HepG2 (cell line): ENCODE data around the gene SLC29A1. TPM values are rescaled to one million over a fixed set of nuclear protein-coding genes. Genes with fewer than 3 reads are reported as not detected.

Experiments
- GLI4 ChIP-seq: sonication (generic); formaldehyde crosslinking; IDR thresholded peaks from 2 replicates; pipeline ENCODE4 v1.5.1; 2020; ENCODE audit warnings: missing genetic modification reagents, mild to moderate bottlenecking, moderate library complexity, borderline replicate concordance
- GTF2F1 ChIP-seq: fragments of 150-350 bp; IDR thresholded peaks from 2 replicates; pipeline ENCODE4 v1.6.1; 2014; ENCODE audit warnings: low read length
- HNF4G ChIP-seq, 2 experiments: sonication (generic) in 1 of 2; formaldehyde crosslinking in 1 of 2; IDR thresholded peaks; 2 replicates each; pipeline versions ENCODE4 v1.4.0 to v1.6.1; 2011 to 2020; ENCODE audit warnings: borderline replicate concordance in 2 of 2, low read depth in 2 of 2, mild to moderate bottlenecking in 2 of 2, low read length in 1 of 2, missing genetic modification reagents in 1 of 2, moderate library complexity in 1 of 2
- HNRNPH1 ChIP-seq: fragments of 200-400 bp; formaldehyde crosslinking; optimal IDR thresholded peaks from 2 replicates; pipeline ENCODE3; 2017; ENCODE audit warnings: mild to moderate bottlenecking, low read depth, low read length
- LCORL ChIP-seq, 2 experiments: fragments of 450-650 bp in 1 of 2; sonication (generic) in 1 of 2; formaldehyde crosslinking in 1 of 2; IDR thresholded peaks; 2 replicates each; pipeline versions ENCODE4 v1.5.0 to v1.6.1; 2017 to 2020; ENCODE audit warnings: antibody characterized with exemption in 1 of 2, missing genetic modification reagents in 1 of 2
- MTF1 ChIP-seq: sonication (generic); formaldehyde crosslinking; IDR thresholded peaks from 2 replicates; pipeline ENCODE4 v1.5.0; 2020; ENCODE audit warnings: missing genetic modification reagents
- MTF2 ChIP-seq: sonication (generic); formaldehyde crosslinking; IDR thresholded peaks from 2 replicates; pipeline ENCODE4 v1.5.0; 2020; ENCODE audit warnings: missing genetic modification reagents, borderline replicate concordance
- PITX1 ChIP-seq: sonication (generic); formaldehyde crosslinking; IDR thresholded peaks from 2 replicates; pipeline ENCODE4 v1.5.1; 2020; ENCODE audit warnings: mild to moderate bottlenecking, missing genetic modification reagents
- REXO4 ChIP-seq: sonication (generic); formaldehyde crosslinking; IDR thresholded peaks from 2 replicates; pipeline ENCODE4 v1.8.0; 2022; ENCODE audit warnings: missing genetic modification reagents, mild to moderate bottlenecking, borderline replicate concordance
- TAF1 ChIP-seq: sonication (generic); formaldehyde crosslinking; IDR thresholded peaks from 2 replicates; pipeline ENCODE4 v1.4.0; 2020; ENCODE audit warnings: missing genetic modification reagents
- TCF12 ChIP-seq, 2 experiments: fragments of 450-650 bp in 1 of 2; sonication (generic) in 1 of 2; formaldehyde crosslinking in 1 of 2; IDR thresholded peaks; 2 replicates each; pipeline versions ENCODE4 v1.6.1 to v1.8.0; 2017 to 2022; ENCODE audit warnings: antibody characterized with exemption in 1 of 2, mild to moderate bottlenecking in 1 of 2, missing genetic modification reagents in 1 of 2, moderate library complexity in 1 of 2
- THAP11 ChIP-seq: IDR thresholded peaks from 2 replicates; pipeline ENCODE4 v1.6.1; 2016; ENCODE audit warnings: missing biosample characterization, missing genetic modification reagents
- TRIM24 ChIP-seq: sonication (generic); formaldehyde crosslinking; IDR thresholded peaks from 2 replicates; pipeline ENCODE4 v1.8.0; 2022; ENCODE audit warnings: mild to moderate bottlenecking, missing genetic modification reagents
- ZMYM4 ChIP-seq: sonication (generic); formaldehyde crosslinking; IDR thresholded peaks from 2 replicates; pipeline ENCODE4 v1.8.1; 2023; ENCODE audit warnings: mild to moderate bottlenecking, missing genetic modification reagents
- ZNF274 ChIP-seq: sonication (generic); formaldehyde crosslinking; IDR thresholded peaks from 2 replicates; pipeline ENCODE4 v1.5.1; 2020; ENCODE audit warnings: mild to moderate bottlenecking, missing genetic modification reagents
- ZNF775 ChIP-seq: sonication (generic); formaldehyde crosslinking; IDR thresholded peaks from 2 replicates; pipeline ENCODE4 v1.4.0; 2020; ENCODE audit warnings: missing genetic modification reagents, mild to moderate bottlenecking, moderate library complexity, borderline replicate concordance
- ZSCAN20 ChIP-seq: sonication (generic); formaldehyde crosslinking; IDR thresholded peaks from 2 replicates; pipeline ENCODE4 v1.4.0; 2020; ENCODE audit warnings: missing genetic modification reagents, mild to moderate bottlenecking, borderline replicate concordance
- ZSCAN30 ChIP-seq: sonication (generic); formaldehyde crosslinking; IDR thresholded peaks from 2 replicates; pipeline ENCODE4 v1.5.0; 2020; ENCODE audit warnings: mild to moderate bottlenecking, missing genetic modification reagents
- polyA plus RNA-seq, 8 experiments: library from polyadenylated mRNA; depleted of rRNA in 3 of 8; stranded (reverse) in 7 of 8; unstranded in 1 of 8; fragments of >200 nt; fragmentation: Illumina TruSeq in 4 of 8; extraction: Trizol in 4 of 8; gene quantifications; 2 replicates each; pipeline versions ENCODE4 v1.2.1 to v1.2.3, GENCODE V29; 2011 to 2016; ENCODE audit warnings: low read depth in 4 of 8, missing spikeins in 1 of 8, mixed read lengths in 1 of 8; ENCODE audit not compliant: insufficient read depth in 1 of 8
- total RNA-seq, 5 experiments: library from RNA; depleted of rRNA; stranded (reverse); fragments of >200 nt; fragmentation: Illumina TruSeq; extraction: Trizol; gene quantifications; 2 replicates each; pipeline ENCODE4 v1.2.3, GENCODE V29; 2016; ENCODE audit warnings: low read depth in 1 of 5
- TF ChIP-seq, protein P1 (sequence below): fragments of 450-650 bp; IDR thresholded peaks from 2 replicates; pipeline ENCODE4 v1.6.1; 2017; ENCODE audit warnings: mild to moderate bottlenecking
- TF ChIP-seq, protein P2 (sequence below): sonication (generic); formaldehyde crosslinking; IDR thresholded peaks from 2 replicates; pipeline ENCODE4 v1.4.0; 2020; ENCODE audit warnings: missing genetic modification reagents
- TF ChIP-seq, protein P3 (sequence below): sonication (generic); formaldehyde crosslinking; conservative IDR thresholded peaks from 2 replicates; pipeline ENCODE4 v1.8.1; 2023; ENCODE audit warnings: missing genetic modification reagents
- TF ChIP-seq, protein P4 (sequence below): sonication (generic); formaldehyde crosslinking; IDR thresholded peaks from 2 replicates; pipeline ENCODE4 v1.4.0; 2020; ENCODE audit warnings: missing genetic modification reagents

SLC29A1 gene
- total and polyA plus RNA-seq, 2 of the 13 experiments (the other 11 are each of a cell fraction or from before 2014, with no cell fraction given): 43.2 to 106 TPM

DNA sequence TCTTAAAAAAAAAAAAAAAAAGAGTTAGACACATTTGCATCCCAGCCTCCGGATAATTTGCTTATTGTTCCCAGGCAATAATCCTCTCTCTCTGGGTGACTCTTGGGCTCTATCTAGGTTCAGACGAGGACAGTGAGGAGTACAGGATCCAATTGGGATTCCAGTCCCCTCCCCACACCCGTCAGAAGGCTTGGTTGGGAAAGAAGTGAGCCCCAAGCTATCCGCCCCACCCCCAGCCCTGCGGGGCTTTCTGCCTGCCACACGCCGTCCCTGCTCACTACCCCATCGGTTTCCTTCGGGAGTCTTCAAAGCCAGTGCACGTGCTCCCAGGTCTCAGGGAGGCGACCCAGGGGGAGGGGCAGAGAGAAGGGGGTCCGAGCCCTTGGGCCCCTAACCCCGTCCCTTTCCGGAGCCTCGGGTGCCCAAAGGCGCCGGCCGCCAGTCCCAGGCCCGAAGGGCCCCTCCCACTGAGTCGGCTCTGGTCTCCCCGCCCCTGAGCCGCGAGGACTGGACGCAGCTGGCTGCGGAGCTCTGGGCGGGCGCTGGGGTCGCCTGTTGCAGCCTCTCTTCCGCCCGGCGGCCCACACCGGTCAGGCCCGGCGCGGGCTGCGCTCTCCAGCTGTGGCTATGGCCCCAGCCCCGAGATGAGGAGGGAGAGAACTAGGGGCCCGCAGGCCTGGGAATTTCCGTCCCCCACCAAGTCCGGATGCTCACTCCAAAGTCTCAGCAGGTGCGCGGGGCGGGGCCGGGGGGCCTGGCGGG lies 4.2 kb upstream of the SLC29A1 start (continued):
- TF ChIP-seq, protein P1, sequence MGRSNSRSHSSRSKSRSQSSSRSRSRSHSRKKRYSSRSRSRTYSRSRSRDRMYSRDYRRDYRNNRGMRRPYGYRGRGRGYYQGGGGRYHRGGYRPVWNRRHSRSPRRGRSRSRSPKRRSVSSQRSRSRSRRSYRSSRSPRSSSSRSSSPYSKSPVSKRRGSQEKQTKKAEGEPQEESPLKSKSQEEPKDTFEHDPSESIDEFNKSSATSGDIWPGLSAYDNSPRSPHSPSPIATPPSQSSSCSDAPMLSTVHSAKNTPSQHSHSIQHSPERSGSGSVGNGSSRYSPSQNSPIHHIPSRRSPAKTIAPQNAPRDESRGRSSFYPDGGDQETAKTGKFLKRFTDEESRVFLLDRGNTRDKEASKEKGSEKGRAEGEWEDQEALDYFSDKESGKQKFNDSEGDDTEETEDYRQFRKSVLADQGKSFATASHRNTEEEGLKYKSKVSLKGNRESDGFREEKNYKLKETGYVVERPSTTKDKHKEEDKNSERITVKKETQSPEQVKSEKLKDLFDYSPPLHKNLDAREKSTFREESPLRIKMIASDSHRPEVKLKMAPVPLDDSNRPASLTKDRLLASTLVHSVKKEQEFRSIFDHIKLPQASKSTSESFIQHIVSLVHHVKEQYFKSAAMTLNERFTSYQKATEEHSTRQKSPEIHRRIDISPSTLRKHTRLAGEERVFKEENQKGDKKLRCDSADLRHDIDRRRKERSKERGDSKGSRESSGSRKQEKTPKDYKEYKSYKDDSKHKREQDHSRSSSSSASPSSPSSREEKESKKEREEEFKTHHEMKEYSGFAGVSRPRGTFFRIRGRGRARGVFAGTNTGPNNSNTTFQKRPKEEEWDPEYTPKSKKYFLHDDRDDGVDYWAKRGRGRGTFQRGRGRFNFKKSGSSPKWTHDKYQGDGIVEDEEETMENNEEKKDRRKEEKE: no peak
- TF ChIP-seq HNF4G (IDR thresholded peaks at IDR 0.05; ENCODE audit: borderline replicate concordance, low read depth, low read length) (no peak), HNF4G (CRISPR knock-in tag; IDR thresholded peaks at IDR 0.05; ENCODE audit: borderline replicate concordance, low read depth) (no peak), PITX1 (CRISPR knock-in tag) (0 out of 2 replicates have a peak, but pooled peaks have one; percentile 37), TRIM24 (CRISPR knock-in tag) (no peak), REXO4 (CRISPR knock-in tag) (no peak), ZSCAN20 (CRISPR knock-in tag) (peak; percentile 76), LCORL (IDR thresholded peaks at IDR 0.05) (no peak), LCORL (CRISPR knock-in tag; IDR thresholded peaks at IDR 0.05) (peak; percentile 72; the same call in 1 of the 2 replicates), THAP11 (CRISPR knock-in tag) (peak; percentile 38; the same call in 1 of the 2 replicates), ZSCAN30 (CRISPR knock-in tag) (no peak), TCF12 (IDR thresholded peaks at IDR 0.05) (no peak), TCF12 (CRISPR knock-in tag; IDR thresholded peaks at IDR 0.05) (no peak), ZNF274 (peak; percentile 87), ZNF775 (CRISPR knock-in tag) (0 out of 2 replicates have a peak, but pooled peaks have one; percentile 54), ZMYM4 (CRISPR knock-in tag) (no peak), MTF1 (CRISPR knock-in tag) (no peak), TAF1 (CRISPR knock-in tag) (peak; percentile 68), GTF2F1 (no peak), GLI4 (CRISPR knock-in tag) (peak; percentile 91), MTF2 (CRISPR knock-in tag) (no peak; the same call in 1 of the 2 replicates), HNRNPH1 (no peak)
- TF ChIP-seq, protein P2, sequence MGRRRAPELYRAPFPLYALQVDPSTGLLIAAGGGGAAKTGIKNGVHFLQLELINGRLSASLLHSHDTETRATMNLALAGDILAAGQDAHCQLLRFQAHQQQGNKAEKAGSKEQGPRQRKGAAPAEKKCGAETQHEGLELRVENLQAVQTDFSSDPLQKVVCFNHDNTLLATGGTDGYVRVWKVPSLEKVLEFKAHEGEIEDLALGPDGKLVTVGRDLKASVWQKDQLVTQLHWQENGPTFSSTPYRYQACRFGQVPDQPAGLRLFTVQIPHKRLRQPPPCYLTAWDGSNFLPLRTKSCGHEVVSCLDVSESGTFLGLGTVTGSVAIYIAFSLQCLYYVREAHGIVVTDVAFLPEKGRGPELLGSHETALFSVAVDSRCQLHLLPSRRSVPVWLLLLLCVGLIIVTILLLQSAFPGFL (CRISPR knock-in tag): 0 out of 2 replicates have a peak, but pooled peaks have one; percentile 26
- TF ChIP-seq, protein P3, sequence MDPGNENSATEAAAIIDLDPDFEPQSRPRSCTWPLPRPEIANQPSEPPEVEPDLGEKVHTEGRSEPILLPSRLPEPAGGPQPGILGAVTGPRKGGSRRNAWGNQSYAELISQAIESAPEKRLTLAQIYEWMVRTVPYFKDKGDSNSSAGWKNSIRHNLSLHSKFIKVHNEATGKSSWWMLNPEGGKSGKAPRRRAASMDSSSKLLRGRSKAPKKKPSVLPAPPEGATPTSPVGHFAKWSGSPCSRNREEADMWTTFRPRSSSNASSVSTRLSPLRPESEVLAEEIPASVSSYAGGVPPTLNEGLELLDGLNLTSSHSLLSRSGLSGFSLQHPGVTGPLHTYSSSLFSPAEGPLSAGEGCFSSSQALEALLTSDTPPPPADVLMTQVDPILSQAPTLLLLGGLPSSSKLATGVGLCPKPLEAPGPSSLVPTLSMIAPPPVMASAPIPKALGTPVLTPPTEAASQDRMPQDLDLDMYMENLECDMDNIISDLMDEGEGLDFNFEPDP (CRISPR knock-in tag): no peak
- TF ChIP-seq, protein P4, sequence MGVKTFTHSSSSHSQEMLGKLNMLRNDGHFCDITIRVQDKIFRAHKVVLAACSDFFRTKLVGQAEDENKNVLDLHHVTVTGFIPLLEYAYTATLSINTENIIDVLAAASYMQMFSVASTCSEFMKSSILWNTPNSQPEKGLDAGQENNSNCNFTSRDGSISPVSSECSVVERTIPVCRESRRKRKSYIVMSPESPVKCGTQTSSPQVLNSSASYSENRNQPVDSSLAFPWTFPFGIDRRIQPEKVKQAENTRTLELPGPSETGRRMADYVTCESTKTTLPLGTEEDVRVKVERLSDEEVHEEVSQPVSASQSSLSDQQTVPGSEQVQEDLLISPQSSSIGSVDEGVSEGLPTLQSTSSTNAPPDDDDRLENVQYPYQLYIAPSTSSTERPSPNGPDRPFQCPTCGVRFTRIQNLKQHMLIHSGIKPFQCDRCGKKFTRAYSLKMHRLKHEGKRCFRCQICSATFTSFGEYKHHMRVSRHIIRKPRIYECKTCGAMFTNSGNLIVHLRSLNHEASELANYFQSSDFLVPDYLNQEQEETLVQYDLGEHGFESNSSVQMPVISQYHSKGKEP (CRISPR knock-in tag): no peak
